Heart left ventricle (tissue), 13 donors: Measurements from ENCODE around the gene SAP130.

ENCODE experiments used
- CTCF ChIP-seq, 12 donors: fragments of 200-600 bp; sonication (generic) in 4 of 12; IDR thresholded peaks; one replicate each; pipeline versions ENCODE4 v1.5.0 to v1.8.0; 2018 to 2022; ENCODE audit warnings: antibody characterized with exemption in 12 of 12, mild to moderate bottlenecking in 5 of 12
- POLR2A ChIP-seq, 2 donors: fragments of 450-650 bp; IDR thresholded peaks; one replicate each; pipeline ENCODE4 v1.6.1; 2017; ENCODE audit warnings: antibody characterized with exemption in 2 of 2, mild to moderate bottlenecking in 2 of 2, moderate library complexity in 2 of 2
- donor health status: ischemic (EF 13 %, LVEDD 7.1; RV severe dilation, severe dysfunction).
- donor health status: DM: no; HTN: yes; CAD: no.
- donor health status: DM: no; HTN: no; CAD: no.
- donor health status: ischemic (EF 25% LVEDD 6.9; RV normal size, moderate dysfunction).
- donor health status: ischemic (EF 25% LVEDD 5.7; RV mildly dilated, moderate dysfunction).
- donor health status: ischemic (EF 35%, LVEDD 5.7; RV mildly dilated, moderate dysfunction).
- donor health status: nonischemic (EF 11% LVEDD 7.7; RV severe dilation, severe dysfunction).
- donor health status: DM: yes; HTN: yes; CAD: no.
- donor health status: PGD.
- donor health status: ischemic (EF 29% LVEDD 5.4; RV normal size, mild dysfunction).
- donor health status: nonischemic (EF 23%, LVEDD 6.1; RV moderate dilation, normal function).

DNA sequence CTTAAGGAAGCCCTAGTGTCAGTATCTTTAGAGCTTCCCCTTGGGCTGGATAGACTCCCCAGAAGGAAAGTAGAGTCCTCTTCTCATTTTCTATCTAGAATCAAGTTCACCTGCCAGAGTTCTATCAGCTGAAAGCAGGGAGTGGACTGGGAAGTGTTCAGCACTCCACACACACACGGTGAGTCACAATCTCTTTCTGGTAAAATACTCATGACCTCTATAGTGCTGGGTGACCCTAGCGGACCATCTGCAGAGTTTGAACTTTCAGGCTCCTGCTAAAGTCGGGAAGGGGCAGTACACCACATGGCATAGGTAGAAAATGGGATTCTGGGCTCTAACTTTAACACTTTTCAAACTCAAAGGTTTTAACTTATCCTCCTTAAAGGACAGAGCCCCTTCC lies 43.3 kb downstream of the SAP130 start:
- TF ChIP-seq CTCF (IDR thresholded peaks at IDR 0.05): no peak
- TF ChIP-seq POLR2A (IDR thresholded peaks at IDR 0.05): no peak
